OCI-LY1 (cell line): Measurements from ENCODE around the gene ST6GAL2.

ENCODE experiments used
- H2AFZ ChIP-seq: fragments of 200-600 bp; sonication (generic), shearing (Covaris generic); 2 replicates; pipeline ENCODE4 v1.6.0; 2014; ENCODE audit warnings: antibody characterized with exemption, mild to moderate bottlenecking, low read length
- H3F3A ChIP-seq: fragments of 200-600 bp; sonication (generic), shearing (Covaris generic); 2 replicates; pipeline ENCODE4 v1.6.0; 2014; ENCODE audit warnings: mild to moderate bottlenecking, antibody characterized with exemption, low read length, moderate library complexity; ENCODE audit not compliant: insufficient read depth
- H3K27ac ChIP-seq: fragments of 200-600 bp; sonication (generic); 2 replicates; pipeline ENCODE4 v1.5.1; 2014; ENCODE audit warnings: low read length, mixed run types, mild to moderate bottlenecking, low read depth; ENCODE audit not compliant: poor library complexity, severe bottlenecking
- H3K27me3 ChIP-seq: fragments of 200-600 bp; sonication (generic); 2 replicates; pipeline ENCODE4 v1.6.0; 2014; ENCODE audit warnings: antibody characterized with exemption, mild to moderate bottlenecking, low read length, moderate library complexity; ENCODE audit not compliant: insufficient read depth
- H3K36me3 ChIP-seq: fragments of 200-600 bp; sonication (generic); 2 replicates; pipeline ENCODE4 v1.6.1; 2014; ENCODE audit warnings: mild to moderate bottlenecking, antibody characterized with exemption, low read length, moderate library complexity, mixed read lengths; ENCODE audit not compliant: insufficient read depth
- H3K4me1 ChIP-seq: fragments of 200-600 bp; sonication (generic); 2 replicates; pipeline ENCODE4 v1.5.1; 2014; ENCODE audit warnings: mild to moderate bottlenecking, low read length, moderate library complexity; ENCODE audit not compliant: insufficient read depth, severe bottlenecking
- H3K4me2 ChIP-seq: fragments of 200-600 bp; sonication (generic), shearing (Covaris generic); 2 replicates; pipeline ENCODE4 v1.6.1; 2014; ENCODE audit warnings: low read length
- H3K4me3 ChIP-seq: fragments of 200-600 bp; sonication (generic); 2 replicates; pipeline ENCODE4 v1.5.1; 2014; ENCODE audit warnings: low read length, low read depth, mild to moderate bottlenecking, mixed read lengths; ENCODE audit not compliant: poor library complexity, severe bottlenecking
- H3K79me2 ChIP-seq: fragments of 200-600 bp; shearing (Covaris generic); 2 replicates; pipeline ENCODE4 v1.6.1; 2016; ENCODE audit warnings: mixed run types, low read length, mixed read lengths; ENCODE audit not compliant: insufficient read depth
- H3K9ac ChIP-seq: fragments of 200-600 bp; sonication (generic), shearing (Covaris generic); 2 replicates; pipeline ENCODE4 v1.6.1; 2014; ENCODE audit warnings: mild to moderate bottlenecking, low read length, mixed read lengths
- H3K9me2 ChIP-seq: fragments of 200-600 bp; sonication (generic), shearing (Covaris generic); 2 replicates; pipeline ENCODE4 v1.6.1; 2014; ENCODE audit warnings: low read depth, mild to moderate bottlenecking, low read length, mixed read lengths
- H3K9me3 ChIP-seq: fragments of 200-600 bp; shearing (Covaris generic); 2 replicates; pipeline ENCODE4 v1.6.1; 2014; ENCODE audit warnings: low read length, mixed read lengths
- H4K20me1 ChIP-seq: fragments of 200-600 bp; sonication (generic), shearing (Covaris generic); 2 replicates; pipeline ENCODE4 v1.6.0; 2016; ENCODE audit warnings: mild to moderate bottlenecking, low read length; ENCODE audit not compliant: insufficient read depth
- EZH2 ChIP-seq: fragments of 200-600 bp; sonication (generic), shearing (Covaris generic); IDR thresholded peaks from 2 replicates; pipeline ENCODE4 v1.8.0; 2017; ENCODE audit warnings: borderline replicate concordance, mixed run types, mild to moderate bottlenecking, antibody characterized with exemption, low read length, moderate library complexity, mixed read lengths
- TF ChIP-seq, protein P1 (sequence below): fragments of 200-600 bp; sonication (generic), shearing (Covaris generic); IDR thresholded peaks from 2 replicates; pipeline ENCODE4 v1.5.1; 2017; ENCODE audit warnings: mild to moderate bottlenecking, antibody characterized with exemption, low read length, moderate library complexity, mixed read lengths

ST6GAL2 gene

DNA sequence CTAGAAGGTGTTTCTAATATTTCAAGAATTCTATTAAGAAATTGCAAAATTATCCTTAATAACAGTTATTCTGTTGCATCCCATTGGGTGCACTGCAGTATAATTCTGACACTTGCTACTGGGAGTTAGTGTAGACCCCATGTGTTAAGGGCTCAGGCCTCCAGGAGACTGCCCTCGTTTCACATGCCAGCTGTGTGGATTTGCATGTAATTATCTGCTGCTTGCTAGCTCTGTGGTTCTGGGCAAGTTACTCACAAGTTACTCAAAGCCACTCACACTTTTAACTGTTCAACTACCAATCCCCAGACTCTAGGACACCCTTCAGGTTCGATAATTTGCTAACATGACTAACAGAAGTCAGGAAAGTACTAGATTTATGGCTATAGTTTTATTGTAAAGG, 38.6 kb downstream of the ST6GAL2 start:
- Histone ChIP-seq H3K27ac (no peak overlapping the region), H3K9ac (no peak overlapping the region), H3K4me2 (no peak overlapping the region), H3K9me2 (no peaks in the 10 kb centered on the region), H3K27me3 (no peaks in the 10 kb centered on the region), H3K79me2 (no peaks in the 10 kb centered on the region), H3K36me3 (no peaks in the 10 kb centered on the region), H2AFZ (no peak overlapping the region), H3K9me3 (no peaks in the 10 kb centered on the region), H3K4me1 (no peaks in the 10 kb centered on the region), H3F3A (no peaks in the 10 kb centered on the region), H4K20me1 (no peaks in the 10 kb centered on the region), H3K4me3 (no peak overlapping the region)
- TF ChIP-seq, protein P1, sequence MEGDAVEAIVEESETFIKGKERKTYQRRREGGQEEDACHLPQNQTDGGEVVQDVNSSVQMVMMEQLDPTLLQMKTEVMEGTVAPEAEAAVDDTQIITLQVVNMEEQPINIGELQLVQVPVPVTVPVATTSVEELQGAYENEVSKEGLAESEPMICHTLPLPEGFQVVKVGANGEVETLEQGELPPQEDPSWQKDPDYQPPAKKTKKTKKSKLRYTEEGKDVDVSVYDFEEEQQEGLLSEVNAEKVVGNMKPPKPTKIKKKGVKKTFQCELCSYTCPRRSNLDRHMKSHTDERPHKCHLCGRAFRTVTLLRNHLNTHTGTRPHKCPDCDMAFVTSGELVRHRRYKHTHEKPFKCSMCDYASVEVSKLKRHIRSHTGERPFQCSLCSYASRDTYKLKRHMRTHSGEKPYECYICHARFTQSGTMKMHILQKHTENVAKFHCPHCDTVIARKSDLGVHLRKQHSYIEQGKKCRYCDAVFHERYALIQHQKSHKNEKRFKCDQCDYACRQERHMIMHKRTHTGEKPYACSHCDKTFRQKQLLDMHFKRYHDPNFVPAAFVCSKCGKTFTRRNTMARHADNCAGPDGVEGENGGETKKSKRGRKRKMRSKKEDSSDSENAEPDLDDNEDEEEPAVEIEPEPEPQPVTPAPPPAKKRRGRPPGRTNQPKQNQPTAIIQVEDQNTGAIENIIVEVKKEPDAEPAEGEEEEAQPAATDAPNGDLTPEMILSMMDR: no peak
- no peak for TF ChIP-seq EZH2

GRCh38 chr2:106845716-106846115, 40.3 kb downstream of the ST6GAL2 start:
- no peak overlapping the region for H3K9ac ChIP-seq
- no peak overlapping the region for H2AFZ ChIP-seq
- no peaks in the 10 kb centered on the region for H3K36me3 ChIP-seq
- H3K4me1 ChIP-seq: no peaks in the 10 kb centered on the region
- no peak overlapping the region for H3K4me3 ChIP-seq
- H4K20me1 ChIP-seq: no peaks in the 10 kb centered on the region
- H3F3A ChIP-seq: no peaks in the 10 kb centered on the region
- no peaks in the 10 kb centered on the region for H3K79me2 ChIP-seq
- H3K9me3 ChIP-seq: no peaks in the 10 kb centered on the region
- H3K9me2 ChIP-seq: no peaks in the 10 kb centered on the region
- TF ChIP-seq EZH2: no peak
- TF ChIP-seq, protein P1: no peak
- no peaks in the 10 kb centered on the region for H3K27me3 ChIP-seq
- H3K27ac ChIP-seq: no peak overlapping the region
- H3K4me2 ChIP-seq: no peak overlapping the region

DNA sequence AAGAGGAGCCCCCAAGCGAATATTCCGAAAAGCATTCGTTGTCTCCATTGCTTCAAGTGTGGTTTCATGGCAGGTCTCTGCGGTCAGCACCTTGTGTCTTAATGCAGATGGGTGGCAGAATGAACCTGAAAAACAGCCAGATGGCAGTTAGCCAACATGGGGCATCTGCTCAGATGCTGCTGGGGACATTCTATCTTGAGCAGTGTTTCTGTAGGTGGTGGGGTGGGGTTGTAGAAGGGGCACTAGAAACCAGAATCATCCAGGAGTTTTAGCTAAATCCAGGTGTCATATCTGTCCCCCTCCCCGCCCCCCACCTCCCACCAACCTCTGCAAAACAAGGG, 42.1 kb downstream of the ST6GAL2 start:
- no peak overlapping the region for H3K9ac ChIP-seq

More for the DNA sequence above, 42.1 kb downstream of the ST6GAL2 start:
- H3F3A ChIP-seq: no peaks in the 10 kb centered on the region
- H3K4me2 ChIP-seq: no peak overlapping the region
- no peaks in the 10 kb centered on the region for H3K4me1 ChIP-seq
- no peak overlapping the region for H3K27ac ChIP-seq
- no peaks in the 10 kb centered on the region for H3K27me3 ChIP-seq
- no peaks in the 10 kb centered on the region for H3K9me2 ChIP-seq
- no peaks in the 10 kb centered on the region for H3K36me3 ChIP-seq
- TF ChIP-seq, protein P1: no peak
- no peak for TF ChIP-seq EZH2
- no peaks in the 10 kb centered on the region for H3K79me2 ChIP-seq
- H4K20me1 ChIP-seq: no peaks in the 10 kb centered on the region
- no peaks in the 10 kb centered on the region for H3K9me3 ChIP-seq
- H3K4me3 ChIP-seq: no peak overlapping the region
- H2AFZ ChIP-seq: no peak overlapping the region
